ENCODE data around the gene PPFIBP1. TPM values are rescaled to one million over a fixed set of nuclear protein-coding genes. Genes with fewer than 3 reads are reported as not detected.
A peak's percentile ranks its signal among the peaks of the same experiment; 100 is the strongest.
"Not testable (repeated sequence)": the region's sequence is repeated elsewhere in the genome, so short reads cannot be mapped to it uniquely, and the experiment has no call there.

Gene PPFIBP1
- total RNA-seq, 1 donor from 2014 or later = 31.1 TPM

GRCh38 chr12:27623645-27624044 is 99.6 kb downstream of the PPFIBP1 start:
- H3K4me3 ChIP-seq (ENCODE audit: low read depth, low read length) = no peak overlapping the region
- peak; percentile 47 for DNase-seq (ENCODE audit: low read depth)
- no peak for FAIRE-seq
- H3K27me3 ChIP-seq (ENCODE audit: control insufficient read depth, insufficient read depth, low read length) = no peaks in the 10 kb centered on the region
- peaks cover 3% of the 10 kb centered on the region for H3K36me3 ChIP-seq (ENCODE audit: control insufficient read depth, insufficient read depth, low read length)
- TF ChIP-seq, protein P1, sequence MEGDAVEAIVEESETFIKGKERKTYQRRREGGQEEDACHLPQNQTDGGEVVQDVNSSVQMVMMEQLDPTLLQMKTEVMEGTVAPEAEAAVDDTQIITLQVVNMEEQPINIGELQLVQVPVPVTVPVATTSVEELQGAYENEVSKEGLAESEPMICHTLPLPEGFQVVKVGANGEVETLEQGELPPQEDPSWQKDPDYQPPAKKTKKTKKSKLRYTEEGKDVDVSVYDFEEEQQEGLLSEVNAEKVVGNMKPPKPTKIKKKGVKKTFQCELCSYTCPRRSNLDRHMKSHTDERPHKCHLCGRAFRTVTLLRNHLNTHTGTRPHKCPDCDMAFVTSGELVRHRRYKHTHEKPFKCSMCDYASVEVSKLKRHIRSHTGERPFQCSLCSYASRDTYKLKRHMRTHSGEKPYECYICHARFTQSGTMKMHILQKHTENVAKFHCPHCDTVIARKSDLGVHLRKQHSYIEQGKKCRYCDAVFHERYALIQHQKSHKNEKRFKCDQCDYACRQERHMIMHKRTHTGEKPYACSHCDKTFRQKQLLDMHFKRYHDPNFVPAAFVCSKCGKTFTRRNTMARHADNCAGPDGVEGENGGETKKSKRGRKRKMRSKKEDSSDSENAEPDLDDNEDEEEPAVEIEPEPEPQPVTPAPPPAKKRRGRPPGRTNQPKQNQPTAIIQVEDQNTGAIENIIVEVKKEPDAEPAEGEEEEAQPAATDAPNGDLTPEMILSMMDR (IDR thresholded peaks at IDR 0.05; ENCODE audit: insufficient read depth, low read length, severe bottlenecking) = no peak

- FAIRE-seq = no peak
- TF ChIP-seq, protein P1 (IDR thresholded peaks at IDR 0.05; ENCODE audit: insufficient read depth, low read length, severe bottlenecking) = no peak
- Histone ChIP-seq H3K36me3 (ENCODE audit: control insufficient read depth, insufficient read depth, low read length) (peaks cover 3% of the 10 kb centered on the region), H3K4me3 (ENCODE audit: low read depth, low read length) (no peak overlapping the region), H3K27me3 (ENCODE audit: control insufficient read depth, insufficient read depth, low read length) (no peaks in the 10 kb centered on the region)
- no peak for DNase-seq (ENCODE audit: low read depth)
Observed at GRCh38 chr12:27624586-27624985, 100.6 kb downstream of the PPFIBP1 start.

GRCh38 chr12:27627123-27627852 is 103.3 kb downstream of the PPFIBP1 start:
- Histone ChIP-seq H3K4me3 (ENCODE audit: low read depth, low read length) (no peak overlapping the region), H3K36me3 (ENCODE audit: control insufficient read depth, insufficient read depth, low read length) (no peaks in the 10 kb centered on the region), H3K27me3 (ENCODE audit: control insufficient read depth, insufficient read depth, low read length) (no peaks in the 10 kb centered on the region)
- DNase-seq (ENCODE audit: low read depth) = peak; percentile 89
- no peak for FAIRE-seq
- TF ChIP-seq, protein P1 (IDR thresholded peaks at IDR 0.05; ENCODE audit: insufficient read depth, low read length, severe bottlenecking) = no peak

GRCh38 chr12:27627853-27628469 is 104.0 kb downstream of the PPFIBP1 start:
- not testable (repeated sequence) for H3K4me3 ChIP-seq (ENCODE audit: low read depth, low read length); H3K36me3 ChIP-seq (ENCODE audit: control insufficient read depth, insufficient read depth, low read length); DNase-seq (ENCODE audit: low read depth); FAIRE-seq; H3K27me3 ChIP-seq (ENCODE audit: control insufficient read depth, insufficient read depth, low read length)

DNA sequence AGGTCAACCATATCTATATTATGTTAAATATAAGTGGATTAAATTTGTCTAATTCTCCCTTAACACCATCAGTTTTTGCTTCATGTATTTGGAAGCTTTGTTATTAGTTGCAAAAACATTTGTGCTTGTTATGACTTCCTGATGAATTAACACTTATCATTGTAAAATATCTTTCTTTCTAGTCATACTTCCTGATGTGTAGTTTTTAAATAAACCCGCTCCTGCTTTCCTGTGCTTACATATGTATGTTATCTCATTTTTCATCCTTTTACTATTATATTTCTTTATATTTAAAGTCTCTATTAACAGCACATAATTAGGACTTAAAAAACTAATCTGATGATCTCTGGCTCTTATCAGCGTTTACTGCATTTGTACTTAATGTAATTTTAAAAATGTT is 106.2 kb downstream of the PPFIBP1 start:
- not testable (repeated sequence) for H3K27me3 ChIP-seq (ENCODE audit: control insufficient read depth, insufficient read depth, low read length); H3K4me3 ChIP-seq (ENCODE audit: low read depth, low read length); FAIRE-seq; H3K36me3 ChIP-seq (ENCODE audit: control insufficient read depth, insufficient read depth, low read length); DNase-seq (ENCODE audit: low read depth)

GRCh38 chr12:27631365-27631764 is 107.4 kb downstream of the PPFIBP1 start:
- Histone ChIP-seq H3K36me3 (ENCODE audit: control insufficient read depth, insufficient read depth, low read length) (peaks cover 3% of the 10 kb centered on the region), H3K27me3 (ENCODE audit: control insufficient read depth, insufficient read depth, low read length) (no peaks in the 10 kb centered on the region), H3K4me3 (ENCODE audit: low read depth, low read length) (no peak overlapping the region)
- TF ChIP-seq, protein P1 (IDR thresholded peaks at IDR 0.05; ENCODE audit: insufficient read depth, low read length, severe bottlenecking) = no peak
- no peak for FAIRE-seq
- no peak for DNase-seq (ENCODE audit: low read depth)

Measured in bronchial epithelial cell (primary cell).